Caco-2 (cell line): ENCODE measurements around the gene IFITM5. TPM values are rescaled to one million over a fixed set of nuclear protein-coding genes. Genes with fewer than 3 reads are reported as not detected.

ENCODE experiments used
- BruUV-seq: library from RNA; stranded (reverse); fragments of 400-500 nt; replicated peaks from 2 replicates; lab custom pipeline; 2021; lab: Mats Ljungman, UMichigan
- CTCF ChIA-PET: fragments of 300-600 bp; sonication (Branson Sonifier 250); formaldehyde crosslinking; loops from one replicate; lab custom pipeline; 2022; ENCODE audit warnings: antibody characterized with exemption; lab: Charles Lee
- POLR2A ChIA-PET: fragments of 300-600 bp; sonication (Branson Sonifier 250); formaldehyde crosslinking; loops from one replicate; lab custom pipeline; 2022; ENCODE audit warnings: antibody characterized with exemption; lab: Charles Lee
- DNase-seq, 2 experiments: peaks; one replicate each; pipeline versions ENCODE4 v3.0.0 to v3.0.0-alpha.2; 2020 to 2022
- H3K27me3 ChIP-seq: replicated peaks from 2 replicates; pipeline ENCODE4 v1.6.0; 2011; ENCODE audit warnings: low read length; ENCODE audit not compliant: control insufficient read depth, insufficient read depth
- H3K36me3 ChIP-seq: 2 replicates; pipeline ENCODE4 v1.5.1; 2011; ENCODE audit warnings: low read length; ENCODE audit not compliant: control insufficient read depth, insufficient read depth
- H3K4me1 ChIP-seq: fragments of 250-450 bp; sonication (Bioruptor Pico); 2 replicates; pipeline ENCODE4 v1.5.1; 2020; ENCODE audit warnings: mild to moderate bottlenecking
- H3K4me3 ChIP-seq: 2 replicates; pipeline ENCODE4 v1.5.1; 2011; ENCODE audit warnings: low read depth, mild to moderate bottlenecking, control low read depth, low read length
- H3K9me3 ChIP-seq: fragments of 250-450 bp; sonication (Bioruptor Pico); 2 replicates; pipeline ENCODE4 v1.5.1; 2020; ENCODE audit warnings: mild to moderate bottlenecking, moderate library complexity
- H3K27ac Mint-ChIP-seq: one replicate; pipeline ENCODE4 v1.8.0; 2022; ENCODE audit warnings: mixed read lengths; ENCODE audit not compliant: unreplicated experiment
- H3K27me3 Mint-ChIP-seq: one replicate; pipeline ENCODE4 v1.8.0; 2022; ENCODE audit warnings: mixed read lengths; ENCODE audit not compliant: insufficient read depth, unreplicated experiment
- H3K36me3 Mint-ChIP-seq: one replicate; pipeline ENCODE4 v1.8.0; 2022; ENCODE audit warnings: mild to moderate bottlenecking, mixed read lengths; ENCODE audit not compliant: insufficient read depth, unreplicated experiment
- H3K4me1 Mint-ChIP-seq: one replicate; pipeline ENCODE4 v1.8.0; 2022; ENCODE audit warnings: low read depth, mixed read lengths; ENCODE audit not compliant: unreplicated experiment
- H3K4me3 Mint-ChIP-seq: one replicate; pipeline ENCODE4 v1.8.0; 2022; ENCODE audit warnings: mild to moderate bottlenecking, moderate library complexity, mixed read lengths; ENCODE audit not compliant: unreplicated experiment
- H3K9me3 Mint-ChIP-seq: one replicate; pipeline ENCODE4 v1.8.0; 2022; ENCODE audit warnings: mixed read lengths; ENCODE audit not compliant: unreplicated experiment
- intact Hi-C: fragments of 100-400 bp; cut with micrococcal nuclease; formaldehyde crosslinking; loops from one replicate; pipeline ENCODE4 v1.10.0; 2022; ENCODE audit not compliant: unreplicated experiment
- total RNA-seq: library from RNA; stranded (reverse); gene quantifications from 2 replicates; pipeline ENCODE4 v1.2.3, GENCODE V29; 2022
- TF ChIP-seq, protein P1 (sequence below), 2 experiments: fragments of 200-600 bp in 1 of 2; IDR thresholded peaks; 1 replicate in 1 of 2; 2 replicates in 1 of 2; pipeline versions ENCODE4 v1.5.1 to v1.8.0; 2011 to 2022; ENCODE audit warnings: antibody characterized with exemption in 1 of 2, control low read depth in 1 of 2, inconsistent platforms in 1 of 2, low read depth in 1 of 2, low read length in 1 of 2, mild to moderate bottlenecking in 1 of 2, moderate library complexity in 1 of 2; ENCODE audit not compliant: insufficient read depth in 1 of 2, severe bottlenecking in 1 of 2, unreplicated experiment in 1 of 2

IFITM5 gene
- total RNA-seq, 1 experiment from 2014 or later: not detected

- TF ChIP-seq, protein P1, sequence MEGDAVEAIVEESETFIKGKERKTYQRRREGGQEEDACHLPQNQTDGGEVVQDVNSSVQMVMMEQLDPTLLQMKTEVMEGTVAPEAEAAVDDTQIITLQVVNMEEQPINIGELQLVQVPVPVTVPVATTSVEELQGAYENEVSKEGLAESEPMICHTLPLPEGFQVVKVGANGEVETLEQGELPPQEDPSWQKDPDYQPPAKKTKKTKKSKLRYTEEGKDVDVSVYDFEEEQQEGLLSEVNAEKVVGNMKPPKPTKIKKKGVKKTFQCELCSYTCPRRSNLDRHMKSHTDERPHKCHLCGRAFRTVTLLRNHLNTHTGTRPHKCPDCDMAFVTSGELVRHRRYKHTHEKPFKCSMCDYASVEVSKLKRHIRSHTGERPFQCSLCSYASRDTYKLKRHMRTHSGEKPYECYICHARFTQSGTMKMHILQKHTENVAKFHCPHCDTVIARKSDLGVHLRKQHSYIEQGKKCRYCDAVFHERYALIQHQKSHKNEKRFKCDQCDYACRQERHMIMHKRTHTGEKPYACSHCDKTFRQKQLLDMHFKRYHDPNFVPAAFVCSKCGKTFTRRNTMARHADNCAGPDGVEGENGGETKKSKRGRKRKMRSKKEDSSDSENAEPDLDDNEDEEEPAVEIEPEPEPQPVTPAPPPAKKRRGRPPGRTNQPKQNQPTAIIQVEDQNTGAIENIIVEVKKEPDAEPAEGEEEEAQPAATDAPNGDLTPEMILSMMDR (IDR thresholded peaks at IDR 0.05; ENCODE audit: insufficient read depth in 1 of 2, low read depth in 1 of 2, low read length in 1 of 2, severe bottlenecking in 1 of 2, unreplicated experiment in 1 of 2): no peak
- Mint-ChIP-seq H3K36me3 (peaks cover 5% of the 10 kb centered on the region), H3K27ac (no peak overlapping the region), H3K4me3 (peak overlapping the region; percentile 67), H3K27me3 (peaks cover 26% of the 10 kb centered on the region), H3K4me1 (no peaks in the 10 kb centered on the region), H3K9me3 (no peaks in the 10 kb centered on the region)
- no TSS peak for BruUV-seq
- H3K4me3 ChIP-seq: peak overlapping the region; percentile 47
- peaks cover 5% of the 10 kb centered on the region for H3K27me3 ChIP-seq
- peaks cover 17% of the 10 kb centered on the region for H3K4me1 ChIP-seq
- H3K9me3 ChIP-seq: no peaks in the 10 kb centered on the region
- no peaks in the 10 kb centered on the region for H3K36me3 ChIP-seq
- DNase-seq: peak in 1 of 2 experiments; percentile 31
- intact Hi-C loops: no loop called here
- ChIA-PET POLR2A (interaction anchor here (1.3 kb wide), 1 partner anchor 75 kb away, joined by 8 read pairs; the partner anchor contains the start of gene BET1L), CTCF (interaction anchor here (0.6 to 1.6 kb wide), 5 partner anchors 9 to 74 kb away, joined by 3 to 4 read pairs (median 3); no protein-coding TSS in a partner anchor)
These were observed 17.7 kb downstream of the IFITM5 start for GRCh38 chr11:281486-282161.

GRCh38 chr11:280706-281485 lies 18.4 kb downstream of the IFITM5 start:
- TF ChIP-seq, protein P1 (IDR thresholded peaks at IDR 0.05; ENCODE audit: insufficient read depth in 1 of 2, low read depth in 1 of 2, low read length in 1 of 2, severe bottlenecking in 1 of 2, unreplicated experiment in 1 of 2): no peak
- Histone ChIP-seq H3K4me1 (peaks cover 17% of the 10 kb centered on the region), H3K27me3 (peaks cover 5% of the 10 kb centered on the region), H3K36me3 (no peaks in the 10 kb centered on the region), H3K9me3 (no peaks in the 10 kb centered on the region), H3K4me3 (peak overlapping the region; percentile 47)
- peaks cover 26% of the 10 kb centered on the region for H3K27me3 Mint-ChIP-seq
- H3K27ac Mint-ChIP-seq: no peak overlapping the region
- ChIA-PET POLR2A (no interaction called here), CTCF (interaction anchor here (0.8 to 1.6 kb wide), 4 partner anchors 28 to 168 kb away, joined by 3 to 4 read pairs (median 3); no protein-coding TSS in a partner anchor)
- H3K4me1 Mint-ChIP-seq: no peaks in the 10 kb centered on the region
- H3K36me3 Mint-ChIP-seq: peaks cover 5% of the 10 kb centered on the region
- no peaks in the 10 kb centered on the region for H3K9me3 Mint-ChIP-seq
- peak overlapping the region; percentile 67 for H3K4me3 Mint-ChIP-seq
- intact Hi-C loops: no loop called here
- no TSS peak for BruUV-seq
- peak in 1 of 2 experiments; percentile 36 for DNase-seq

DNA sequence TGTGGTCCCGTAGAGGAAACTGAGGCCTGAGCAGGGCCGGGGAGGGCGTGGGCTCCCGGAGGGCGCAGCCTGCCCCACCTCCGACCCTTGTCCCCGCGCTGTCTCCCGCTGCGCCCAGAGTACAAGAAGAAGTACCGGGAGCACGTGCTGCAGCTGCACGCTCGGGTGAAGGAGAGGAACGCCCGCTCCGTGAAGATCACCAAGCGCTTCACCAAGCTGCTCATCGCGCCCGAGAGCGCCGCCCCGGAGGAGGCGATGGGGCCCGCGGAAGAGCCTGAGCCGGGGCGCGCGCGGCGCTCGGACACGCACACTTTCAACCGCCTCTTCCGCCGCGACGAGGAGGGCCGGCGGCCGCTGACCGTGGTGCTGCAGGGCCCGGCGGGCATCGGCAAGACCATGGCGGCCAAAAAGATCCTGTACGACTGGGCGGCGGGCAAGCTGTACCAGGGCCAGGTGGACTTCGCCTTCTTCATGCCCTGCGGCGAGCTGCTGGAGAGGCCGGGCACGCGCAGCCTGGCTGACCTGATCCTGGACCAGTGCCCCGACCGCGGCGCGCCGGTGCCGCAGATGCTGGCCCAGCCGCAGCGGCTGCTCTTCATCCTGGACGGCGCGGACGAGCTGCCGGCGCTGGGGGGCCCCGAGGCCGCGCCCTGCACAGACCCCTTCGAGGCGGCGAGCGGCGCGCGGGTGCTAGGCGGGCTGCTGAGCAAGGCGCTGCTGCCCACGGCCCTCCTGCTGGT lies 19.2 kb downstream of the IFITM5 start:
- Mint-ChIP-seq H3K9me3 (no peaks in the 10 kb centered on the region), H3K36me3 (peaks cover 5% of the 10 kb centered on the region), H3K4me3 (peak overlapping the region; percentile 67), H3K27me3 (peaks cover 26% of the 10 kb centered on the region), H3K4me1 (no peaks in the 10 kb centered on the region), H3K27ac (no peak overlapping the region)
- POLR2A ChIA-PET: no interaction called here
- H3K4me3 ChIP-seq: peak overlapping the region; percentile 47
- H3K4me1 ChIP-seq: peaks cover 17% of the 10 kb centered on the region
- H3K9me3 ChIP-seq: no peaks in the 10 kb centered on the region
- BruUV-seq: no TSS peak
- TF ChIP-seq, protein P1 (IDR thresholded peaks at IDR 0.05; ENCODE audit: insufficient read depth in 1 of 2, low read depth in 1 of 2, low read length in 1 of 2, severe bottlenecking in 1 of 2, unreplicated experiment in 1 of 2): no peak
- peak; percentile 47 to 51 for DNase-seq
- CTCF ChIA-PET: interaction anchor here (0.6 to 1.6 kb wide), 4 partner anchors 12 to 168 kb away, joined by 3 to 4 read pairs (median 3); no protein-coding TSS in a partner anchor
- intact Hi-C loops: no loop called here
- H3K36me3 ChIP-seq: no peaks in the 10 kb centered on the region
- H3K27me3 ChIP-seq: peaks cover 5% of the 10 kb centered on the region
